Ectodermal cell (in vitro differentiated cells): Measurements from ENCODE around the gene SLC38A5.
"Not testable (repeated sequence)": the region's sequence is repeated elsewhere in the genome, so short reads cannot be mapped to it uniquely, and the experiment has no call there.

ENCODE experiments used
- H3K27ac ChIP-seq: 2 replicates; pipeline ENCODE4 v1.7.0; 2013; ENCODE audit warnings: mild to moderate bottlenecking, low read depth, low read length; ENCODE audit not compliant: insufficient read depth, poor library complexity, severe bottlenecking
- H3K27me3 ChIP-seq: 2 replicates; pipeline ENCODE4 v1.7.0; 2013; ENCODE audit warnings: mild to moderate bottlenecking, low read length; ENCODE audit not compliant: insufficient read depth, control insufficient read depth, poor library complexity, severe bottlenecking
- H3K36me3 ChIP-seq: one replicate; pipeline ENCODE4 v1.7.0; 2013; ENCODE audit warnings: low read length; ENCODE audit not compliant: control insufficient read depth, insufficient read depth
- H3K4me1 ChIP-seq: one replicate; pipeline ENCODE4 v1.7.0; 2013; ENCODE audit warnings: low read length; ENCODE audit not compliant: control insufficient read depth, insufficient read depth
- H3K4me3 ChIP-seq: 2 replicates; pipeline ENCODE4 v1.7.0; 2013; ENCODE audit warnings: low read depth, low read length, control low read depth; ENCODE audit not compliant: insufficient read depth
- H3K9me3 ChIP-seq: 2 replicates; pipeline ENCODE4 v1.7.0; 2013; ENCODE audit warnings: mild to moderate bottlenecking, low read length, moderate library complexity; ENCODE audit not compliant: control insufficient read depth
- WGBS, 2 experiments: methylation state at CpG; one replicate each; pipeline ENCODE4 v1.1.7; 2013; ENCODE audit warnings: missing lambda C conversion rate in 2 of 2; 5-methylcytosine and 5-hydroxymethylcytosine counted together

The SLC38A5 gene

GRCh38 chrX:48458711-48459110, 11.3 kb downstream of the SLC38A5 start:
- Histone ChIP-seq H3K4me1 (no peaks in the 10 kb centered on the region), H3K36me3 (no peaks in the 10 kb centered on the region), H3K27me3 (no peaks in the 10 kb centered on the region), H3K4me3 (no peak overlapping the region), H3K27ac (no peak overlapping the region), H3K9me3 (no peaks in the 10 kb centered on the region)
- 89 to 92% methylated on average over 6 of the region's 6 CpGs for WGBS, 2 experiments

DNA sequence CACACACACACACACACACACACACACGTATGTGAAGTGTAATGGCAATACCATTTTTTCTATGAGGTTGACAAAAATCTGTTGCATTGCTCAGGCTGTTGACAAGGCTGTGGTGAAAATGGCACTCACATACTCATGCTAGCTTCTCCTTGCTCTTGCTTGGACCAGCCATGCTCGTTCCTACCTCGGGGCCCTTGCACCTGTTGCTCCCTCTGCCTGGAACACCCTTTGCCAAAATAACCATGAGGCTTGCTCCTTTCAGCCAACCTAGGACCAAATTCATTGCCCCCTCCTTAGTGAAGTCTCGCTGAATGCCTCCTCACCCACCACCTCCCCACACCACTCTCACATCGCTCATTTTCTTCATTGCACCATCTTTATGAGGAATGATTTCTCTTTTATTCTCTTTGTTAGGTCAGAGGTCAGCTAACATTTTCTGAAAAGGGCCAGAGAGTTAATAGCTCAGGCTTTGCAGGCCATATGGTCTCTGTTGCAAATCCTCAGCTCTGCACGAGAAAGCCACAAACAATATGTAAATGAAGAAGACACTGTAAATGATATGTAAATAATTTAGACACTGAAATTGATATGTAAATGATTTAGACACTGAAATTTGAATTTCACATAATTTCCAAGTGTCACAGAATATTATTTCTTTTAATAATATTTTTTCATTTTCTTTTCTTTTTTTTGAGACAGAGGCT, 13.3 kb downstream of the SLC38A5 start:
- Histone ChIP-seq H3K9me3 (no peaks in the 10 kb centered on the region), H3K36me3 (no peaks in the 10 kb centered on the region), H3K27ac (no peak overlapping the region), H3K4me1 (no peaks in the 10 kb centered on the region), H3K27me3 (no peaks in the 10 kb centered on the region), H3K4me3 (no peak overlapping the region)
- WGBS, 2 experiments: 88 to 95% methylated on average over 2 to 4 of the region's 6 CpGs

DNA sequence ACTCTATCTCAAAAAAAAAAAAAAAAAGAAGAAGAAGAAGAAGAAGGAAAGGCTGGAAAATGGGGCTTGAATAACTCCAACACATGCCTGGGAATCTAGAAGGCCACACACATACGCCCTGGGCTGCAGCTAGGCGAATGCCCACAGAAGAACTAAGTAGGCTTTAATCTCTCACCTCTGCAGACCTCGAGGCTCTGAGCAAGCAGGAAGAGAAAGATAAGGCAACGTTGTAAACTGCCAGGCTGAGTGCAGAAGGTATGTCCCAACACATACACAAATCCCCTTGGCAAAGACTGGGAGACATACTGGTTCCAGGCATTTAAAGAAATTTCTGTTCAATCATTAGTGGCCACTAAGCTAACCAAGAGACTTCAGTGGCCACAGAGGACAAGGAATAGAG, 18.4 kb downstream of the SLC38A5 start:
- no peaks in the 10 kb centered on the region for H3K4me1 ChIP-seq
- H3K27ac ChIP-seq: no peak overlapping the region

DNA sequence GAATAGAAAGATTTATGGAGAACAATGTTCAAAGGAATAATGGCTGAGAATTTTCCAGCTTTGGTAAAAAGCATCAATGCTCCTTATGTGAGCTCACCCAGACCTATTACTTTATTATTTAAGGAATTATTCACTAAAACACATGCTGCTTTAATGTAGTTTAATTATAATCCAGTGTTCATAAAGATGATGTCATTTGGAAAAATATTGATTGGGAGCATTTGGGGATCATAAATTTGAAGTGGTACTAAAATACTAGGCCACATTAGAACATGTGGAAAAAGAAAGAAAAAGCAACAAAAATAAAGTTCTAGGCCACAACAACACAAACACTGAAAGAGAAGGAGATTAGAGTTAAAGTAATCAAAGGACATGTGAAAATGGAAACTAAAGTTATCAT, 20.0 kb downstream of the SLC38A5 start:
- Histone ChIP-seq H3K27ac (no peak overlapping the region), H3K4me1 (no peaks in the 10 kb centered on the region), H3K27me3 (no peaks in the 10 kb centered on the region), H3K9me3 (no peaks in the 10 kb centered on the region), H3K4me3 (no peak overlapping the region), H3K36me3 (no peaks in the 10 kb centered on the region)

More for the DNA sequence above, 18.4 kb downstream of the SLC38A5 start:
- no peaks in the 10 kb centered on the region for H3K9me3 ChIP-seq
- 68 to 91% methylated on average over 4 of the region's 4 CpGs for WGBS, 2 experiments
- no peak overlapping the region for H3K4me3 ChIP-seq
- no peaks in the 10 kb centered on the region for H3K36me3 ChIP-seq
- no peaks in the 10 kb centered on the region for H3K27me3 ChIP-seq

- not testable (repeated sequence) for H3K27ac ChIP-seq, H3K36me3 ChIP-seq, H3K27me3 ChIP-seq, H3K4me3 ChIP-seq, H3K9me3 ChIP-seq, H3K4me1 ChIP-seq
- 97 to 100% methylated on average over 3 to 5 of the region's 6 CpGs for WGBS, 2 experiments
Observed at GRCh38 chrX:48447201-48447600, 22.9 kb downstream of the SLC38A5 start.

GRCh38 chrX:48433713-48434112, 36.3 kb downstream of the SLC38A5 start:
- not testable (repeated sequence) for H3K4me3 ChIP-seq, H3K4me1 ChIP-seq, H3K9me3 ChIP-seq, H3K27ac ChIP-seq, H3K36me3 ChIP-seq, H3K27me3 ChIP-seq
- 81 to 83% methylated on average over 13 of the region's 13 CpGs for WGBS, 2 experiments

DNA sequence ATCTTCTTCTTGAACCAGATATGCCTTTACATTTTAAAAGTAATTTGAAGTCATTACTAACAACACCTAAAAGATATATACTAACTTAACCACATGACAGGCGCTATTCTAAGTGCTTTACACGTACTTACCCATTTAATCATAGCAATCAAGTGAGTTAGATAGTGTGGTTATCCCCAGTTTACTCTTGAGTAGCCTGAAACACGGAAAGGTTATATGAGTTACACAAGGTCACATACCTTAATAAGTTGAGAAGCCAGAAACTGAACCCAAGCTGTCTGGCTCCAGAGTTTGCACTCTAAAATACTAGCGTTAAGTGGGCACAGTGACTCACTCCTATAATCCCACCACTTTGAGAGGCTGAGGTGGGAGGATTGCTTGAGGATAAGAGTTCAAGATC, 39.9 kb downstream of the SLC38A5 start:
- not testable (repeated sequence) for H3K27me3 ChIP-seq, H3K36me3 ChIP-seq, H3K4me3 ChIP-seq, H3K27ac ChIP-seq, H3K4me1 ChIP-seq, H3K9me3 ChIP-seq
- 83 to 95% methylated on average over 1 to 3 of the region's 4 CpGs for WGBS, 2 experiments

DNA sequence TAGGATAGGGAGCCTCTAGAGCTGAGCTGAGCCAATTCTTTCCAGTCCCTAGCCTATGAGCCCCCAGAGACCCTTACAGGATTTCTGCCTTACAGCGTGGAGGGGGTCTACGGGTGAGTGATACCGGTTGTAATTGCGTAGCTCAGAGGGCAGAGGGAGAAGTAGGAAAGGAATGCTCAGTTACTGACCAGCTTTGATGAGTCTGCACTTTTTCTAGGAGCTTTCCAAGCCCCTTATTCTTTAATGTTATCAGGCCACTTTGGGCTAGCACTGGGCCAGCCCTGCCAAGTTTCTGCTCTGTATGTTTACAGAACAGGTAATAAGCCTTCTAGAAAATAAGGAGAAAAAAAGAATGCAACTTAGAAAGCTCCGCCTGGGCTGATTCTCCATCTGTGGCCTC, 40.5 kb downstream of the SLC38A5 start:
- not testable (repeated sequence) for H3K4me3 ChIP-seq, H3K9me3 ChIP-seq, H3K27me3 ChIP-seq, H3K27ac ChIP-seq, H3K4me1 ChIP-seq, H3K36me3 ChIP-seq
- 71 to 81% methylated on average over 5 of the region's 5 CpGs for WGBS, 2 experiments

DNA sequence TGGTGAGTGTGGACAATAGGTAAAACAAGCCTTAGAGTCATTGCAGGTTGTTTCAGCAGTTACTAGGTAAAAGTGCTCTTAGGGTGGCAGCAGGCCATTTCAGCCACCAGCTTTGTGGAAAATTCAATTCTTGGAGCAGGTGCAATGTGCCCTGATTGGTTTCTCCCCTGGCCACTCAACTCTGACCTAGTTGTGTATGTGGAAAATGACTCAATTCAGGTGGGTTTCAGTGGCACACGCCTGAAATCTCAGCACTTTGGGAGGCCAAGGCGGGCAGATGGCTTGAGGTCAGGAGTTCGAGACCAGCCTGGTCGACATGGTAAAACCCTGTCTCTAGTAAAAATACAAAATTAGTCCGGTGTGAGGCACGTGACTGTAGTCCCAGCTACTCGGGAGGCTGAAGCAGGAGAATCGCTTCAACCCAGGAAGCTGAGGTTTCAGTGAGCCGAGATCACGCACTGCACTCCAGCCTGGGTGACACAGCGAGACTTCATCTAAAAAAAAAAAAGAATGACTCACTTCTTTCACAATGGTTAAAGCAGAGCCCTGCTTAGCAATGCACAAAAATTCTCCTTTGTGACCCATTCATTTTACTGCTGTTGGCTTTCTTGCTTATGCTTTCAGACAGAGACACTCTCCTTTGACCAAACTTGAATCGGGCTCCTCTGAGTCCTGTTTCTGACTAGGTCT, 42.9 kb downstream of the SLC38A5 start:
- H3K9me3 ChIP-seq, H3K4me1 ChIP-seq, H3K27me3 ChIP-seq, H3K36me3 ChIP-seq, H3K4me3 ChIP-seq, H3K27ac ChIP-seq: not testable (repeated sequence)
- no CpG with 5 or more reads among the region's 12 CpGs for WGBS, 2 experiments

GRCh38 chrX:48411860-48412259, 58.2 kb downstream of the SLC38A5 start, which contains the start of gene SSX4B:
Gene SSX4B, minus strand, starts transcription at chrX:48411960. Its CDS starts 588 bp downstream, at chrX:48411372.
- not testable (repeated sequence) for H3K4me3 ChIP-seq, H3K27me3 ChIP-seq, H3K27ac ChIP-seq, H3K9me3 ChIP-seq, H3K4me1 ChIP-seq, H3K36me3 ChIP-seq
- WGBS, 2 experiments: no CpG with 5 or more reads among the region's 15 CpGs
